ENCODE results near the gene BBLN. TPM values are rescaled to one million over a fixed set of nuclear protein-coding genes. Genes with fewer than 3 reads are reported as not detected.

Gene BBLN
- total and polyA plus RNA-seq, 2 of the 4 experiments (the other 2 are of a cell fraction), result 25.1 to 103 TPM

DNA sequence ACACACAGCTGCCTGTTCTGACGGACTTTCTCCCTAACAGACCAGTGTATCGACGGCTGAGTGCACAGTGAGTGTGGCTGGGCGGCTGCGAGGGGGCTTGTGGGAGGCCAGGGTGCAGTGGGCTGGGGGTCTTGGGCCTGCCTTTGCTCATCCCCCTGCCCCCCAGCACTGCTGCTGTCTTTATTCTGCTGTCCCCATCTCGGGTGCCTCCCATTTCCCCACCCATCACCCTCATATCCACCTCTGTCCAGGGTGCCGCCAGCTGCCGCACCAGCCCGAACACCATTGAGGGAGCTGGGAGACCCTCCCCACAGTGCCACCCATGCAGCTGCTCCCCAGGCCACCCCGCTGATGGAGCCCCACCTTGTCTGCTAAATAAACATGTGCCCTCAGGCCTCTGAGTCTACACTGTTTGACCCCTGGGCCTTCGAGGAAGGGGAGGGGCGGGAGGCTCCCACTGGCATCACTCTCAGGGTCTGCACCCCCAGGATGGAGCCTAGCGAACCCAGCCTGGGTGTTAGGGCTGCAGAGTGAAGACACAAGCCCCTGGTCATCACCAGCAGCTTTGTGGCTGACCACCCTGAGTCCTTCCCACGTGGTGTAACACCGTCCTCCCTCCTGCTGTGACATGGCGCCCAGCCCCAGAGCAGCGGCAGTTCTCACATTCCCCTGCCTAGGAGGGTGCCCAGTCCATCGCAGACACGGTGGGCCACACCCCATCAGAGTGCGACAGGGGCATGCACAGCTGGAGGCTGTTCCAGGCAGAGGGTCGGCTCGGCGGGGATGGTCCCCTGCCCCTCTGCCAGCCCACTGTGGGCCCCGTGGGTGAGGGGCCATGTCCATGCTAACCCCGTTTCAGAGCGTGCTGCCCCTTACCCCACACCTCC is 6.8 kb upstream of the BBLN start:
- no peak for ATAC-seq (ENCODE audit: low read depth)
- ChIA-PET CTCF (no interaction called here), POLR2A (ENCODE audit: unreplicated experiment) (no interaction called here)
- no peak overlapping the region for H2BK5ac ChIP-seq (ENCODE audit: low read depth, low read length, poor library complexity, severe bottlenecking)
- H4K8ac ChIP-seq (ENCODE audit: low read depth in 2 of 2, low read length in 2 of 2), result no peak overlapping the region
- no peaks in the 10 kb centered on the region for H4K20me1 ChIP-seq (ENCODE audit: insufficient read depth, low read length)
- dilution Hi-C loops (cut with HindIII; ENCODE audit: low sequenced_read_pairs, unreplicated experiment), result no loop called here
- no peak overlapping the region for H2BK120ac ChIP-seq (ENCODE audit: low read depth, low read length)
- H3K9me3 ChIP-seq (ENCODE audit: control insufficient read depth, insufficient read depth, low read length), result no peaks in the 10 kb centered on the region
- H3K9ac ChIP-seq (ENCODE audit: low read depth, low read length), result no peak overlapping the region
- intact Hi-C loops (cut with micrococcal nuclease), result no loop called here
- no peaks in the 10 kb centered on the region for H3K36me3 ChIP-seq (ENCODE audit: control insufficient read depth, insufficient read depth, low read length)
- no peak overlapping the region for H3K4me3 ChIP-seq (ENCODE audit: insufficient read depth, low read depth, low read length)
- H4K5ac ChIP-seq (ENCODE audit: low read depth, low read length), result no peak overlapping the region
- H3K23ac ChIP-seq (ENCODE audit: low read depth, low read length), result no peak overlapping the region
- H3K27me3 ChIP-seq (ENCODE audit: control insufficient read depth, insufficient read depth, low read length), result peaks cover 14% of the 10 kb centered on the region; the same call in 1 of the 2 replicates
- no peak for DNase-seq
- no peak overlapping the region for H3K18ac ChIP-seq (ENCODE audit: low read depth, low read length)
- 65% methylated on average over 7 of the region's 26 CpGs; no CpG with 5 or more reads in 1 of the 2 experiments for WGBS, 2 experiments (ENCODE audit: extremely low coverage in 2 of 2, insufficient read length in 1 of 2)
- H2AK9ac ChIP-seq (replicated peaks; ENCODE audit: low read depth, low read length, poor library complexity), result no peak overlapping the region
- no peak overlapping the region for H3K14ac ChIP-seq (replicated peaks; ENCODE audit: low read depth, low read length)
- no TSS peak for BruUV-seq (replicated peaks)
- no peak overlapping the region for H2AFZ ChIP-seq (replicated peaks; ENCODE audit: low read length, poor library complexity)
- H3K4me1 ChIP-seq (ENCODE audit: control insufficient read depth, insufficient read depth, low read length), result no peaks in the 10 kb centered on the region
- in situ Hi-C loops (cut with MboI; ENCODE audit: low sequenced_read_pairs), result no loop called here
- H3K79me1 ChIP-seq (ENCODE audit: low read depth in 1 of 2, low read length in 2 of 2), result no peaks in the 10 kb centered on the region
- no peak overlapping the region for H3K56ac ChIP-seq (ENCODE audit: extremely low read depth, insufficient read depth, low read length)
- H3K4ac ChIP-seq (ENCODE audit: low read depth, low read length), result no peak overlapping the region
- H3K4me2 ChIP-seq (ENCODE audit: low read depth, low read length), result no peak overlapping the region
- H4K91ac ChIP-seq (ENCODE audit: insufficient read depth, low read depth, low read length), result no peak overlapping the region
- H2BK15ac ChIP-seq (ENCODE audit: low read depth, low read length), result no peak overlapping the region
- H3K9me1 ChIP-seq (ENCODE audit: insufficient read depth, low read length), result no peaks in the 10 kb centered on the region; the same call in 1 of the 2 replicates
- H2BK20ac ChIP-seq (ENCODE audit: low read depth, low read length), result no peak overlapping the region
- H2AK5ac ChIP-seq (ENCODE audit: low read depth, low read length), result no peak overlapping the region
- H3K27ac ChIP-seq (ENCODE audit: insufficient read depth, low read length), result no peak overlapping the region
- TF ChIP-seq MXI1 (IDR thresholded peaks at IDR 0.05; ENCODE audit: borderline replicate concordance, low read depth, low read length) (no peak), MAFK (IDR thresholded peaks at IDR 0.05; ENCODE audit: low read depth, low read length) (no peak), CHD1 (IDR thresholded peaks at IDR 0.05; ENCODE audit: low read depth, low read length) (no peak), POLR2A (IDR thresholded peaks at IDR 0.05; ENCODE audit: low read depth, low read length) (no peak), SMC3 (IDR thresholded peaks at IDR 0.05; ENCODE audit: low read depth, low read length) (no peak), BHLHE40 (IDR thresholded peaks at IDR 0.05; ENCODE audit: low read depth, low read length) (no peak), RAD21 (IDR thresholded peaks at IDR 0.05; ENCODE audit: low read length) (no peak), NFE2L2 (IDR thresholded peaks at IDR 0.05; ENCODE audit: low read depth, low read length) (no peak), MAZ (IDR thresholded peaks at IDR 0.05; ENCODE audit: borderline replicate concordance, low read depth, low read length) (no peak), RCOR1 (IDR thresholded peaks at IDR 0.05; ENCODE audit: insufficient replicate concordance, low read length) (no peak), CEBPB (IDR thresholded peaks at IDR 0.05; ENCODE audit: low read depth, low read length) (no peak), RFX5 (IDR thresholded peaks at IDR 0.05; ENCODE audit: low read depth, low read length) (no peak)
- TF ChIP-seq, protein P1, sequence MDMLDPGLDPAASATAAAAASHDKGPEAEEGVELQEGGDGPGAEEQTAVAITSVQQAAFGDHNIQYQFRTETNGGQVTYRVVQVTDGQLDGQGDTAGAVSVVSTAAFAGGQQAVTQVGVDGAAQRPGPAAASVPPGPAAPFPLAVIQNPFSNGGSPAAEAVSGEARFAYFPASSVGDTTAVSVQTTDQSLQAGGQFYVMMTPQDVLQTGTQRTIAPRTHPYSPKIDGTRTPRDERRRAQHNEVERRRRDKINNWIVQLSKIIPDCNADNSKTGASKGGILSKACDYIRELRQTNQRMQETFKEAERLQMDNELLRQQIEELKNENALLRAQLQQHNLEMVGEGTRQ (IDR thresholded peaks at IDR 0.05; ENCODE audit: low read depth, low read length), result no peak
- TF ChIP-seq, protein P2, sequence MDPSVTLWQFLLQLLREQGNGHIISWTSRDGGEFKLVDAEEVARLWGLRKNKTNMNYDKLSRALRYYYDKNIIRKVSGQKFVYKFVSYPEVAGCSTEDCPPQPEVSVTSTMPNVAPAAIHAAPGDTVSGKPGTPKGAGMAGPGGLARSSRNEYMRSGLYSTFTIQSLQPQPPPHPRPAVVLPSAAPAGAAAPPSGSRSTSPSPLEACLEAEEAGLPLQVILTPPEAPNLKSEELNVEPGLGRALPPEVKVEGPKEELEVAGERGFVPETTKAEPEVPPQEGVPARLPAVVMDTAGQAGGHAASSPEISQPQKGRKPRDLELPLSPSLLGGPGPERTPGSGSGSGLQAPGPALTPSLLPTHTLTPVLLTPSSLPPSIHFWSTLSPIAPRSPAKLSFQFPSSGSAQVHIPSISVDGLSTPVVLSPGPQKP (IDR thresholded peaks at IDR 0.05; ENCODE audit: borderline replicate concordance, low read depth, low read length), result no peak
- TF ChIP-seq, protein P3, sequence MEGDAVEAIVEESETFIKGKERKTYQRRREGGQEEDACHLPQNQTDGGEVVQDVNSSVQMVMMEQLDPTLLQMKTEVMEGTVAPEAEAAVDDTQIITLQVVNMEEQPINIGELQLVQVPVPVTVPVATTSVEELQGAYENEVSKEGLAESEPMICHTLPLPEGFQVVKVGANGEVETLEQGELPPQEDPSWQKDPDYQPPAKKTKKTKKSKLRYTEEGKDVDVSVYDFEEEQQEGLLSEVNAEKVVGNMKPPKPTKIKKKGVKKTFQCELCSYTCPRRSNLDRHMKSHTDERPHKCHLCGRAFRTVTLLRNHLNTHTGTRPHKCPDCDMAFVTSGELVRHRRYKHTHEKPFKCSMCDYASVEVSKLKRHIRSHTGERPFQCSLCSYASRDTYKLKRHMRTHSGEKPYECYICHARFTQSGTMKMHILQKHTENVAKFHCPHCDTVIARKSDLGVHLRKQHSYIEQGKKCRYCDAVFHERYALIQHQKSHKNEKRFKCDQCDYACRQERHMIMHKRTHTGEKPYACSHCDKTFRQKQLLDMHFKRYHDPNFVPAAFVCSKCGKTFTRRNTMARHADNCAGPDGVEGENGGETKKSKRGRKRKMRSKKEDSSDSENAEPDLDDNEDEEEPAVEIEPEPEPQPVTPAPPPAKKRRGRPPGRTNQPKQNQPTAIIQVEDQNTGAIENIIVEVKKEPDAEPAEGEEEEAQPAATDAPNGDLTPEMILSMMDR (conservative IDR thresholded peaks at IDR 0.05; ENCODE audit: low read depth, low read length), result no peak
